GM10248 (cell line): ENCODE results near the gene CFAP299.
A peak's percentile ranks its signal among the peaks of the same experiment; 100 is the strongest.

Experiments used
- CTCF ChIA-PET: fragments of 300-600 bp; sonication (Branson Sonifier 250); formaldehyde crosslinking; extraction: SDS; loops from one replicate; lab custom pipeline; 2021; ENCODE audit warnings: antibody characterized with exemption; lab: Yijun Ruan, JAX
- POLR2A ChIA-PET: fragments of 350-650 bp; sonication (Branson Sonifier 250); formaldehyde crosslinking; extraction: SDS; loops from one replicate; lab custom pipeline; 2020; ENCODE audit warnings: antibody characterized with exemption; lab: Yijun Ruan, JAX
- DNase-seq: peaks from one replicate; pipeline ENCODE4 v3.0.0; 2012; ENCODE audit errors: extremely low spot score
- CTCF ChIP-seq: IDR thresholded peaks from 2 replicates; pipeline ENCODE4 v1.5.1; 2012; ENCODE audit warnings: mild to moderate bottlenecking, low read depth; ENCODE audit errors: extremely low read depth, missing control alignments, control extremely low read depth

CFAP299 gene

DNA sequence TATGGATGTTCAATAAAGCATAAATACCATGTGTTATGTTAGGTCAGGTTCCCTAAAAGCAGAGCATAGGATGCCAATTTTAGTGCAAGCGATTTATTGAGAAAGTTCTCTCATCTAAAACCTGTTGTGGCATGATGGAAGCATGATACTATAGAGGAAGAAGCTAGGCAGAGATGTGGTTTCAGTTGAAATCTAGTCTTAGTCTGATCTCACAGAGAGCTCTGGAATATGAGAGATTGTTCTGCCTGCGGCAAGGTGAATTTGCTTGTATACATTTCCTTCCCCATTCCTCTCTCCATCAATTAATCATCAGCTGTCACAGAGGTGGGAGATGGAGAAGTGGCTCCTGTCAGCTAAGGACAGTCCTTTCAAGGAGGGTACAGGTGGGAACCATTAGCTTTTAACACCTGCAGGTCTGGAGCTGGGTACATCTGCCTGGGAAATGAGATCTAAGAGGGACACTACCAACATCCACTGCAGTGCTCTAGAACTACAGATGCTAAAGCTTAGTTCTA is 252.4 kb downstream of the CFAP299 start:
- ChIA-PET POLR2A (no interaction called here), CTCF (interaction anchor here (1.6 kb wide), 1 partner anchor 8 kb away, joined by 6 read pairs; no protein-coding TSS in a partner anchor)
- no peak for DNase-seq
- TF ChIP-seq CTCF: no peak

GRCh38 chr4:80592950-80593349 is 257.4 kb downstream of the CFAP299 start:
- POLR2A ChIA-PET: no interaction called here
- peak; percentile 11 for DNase-seq
- TF ChIP-seq CTCF: no peak
- CTCF ChIA-PET: no interaction called here

DNA sequence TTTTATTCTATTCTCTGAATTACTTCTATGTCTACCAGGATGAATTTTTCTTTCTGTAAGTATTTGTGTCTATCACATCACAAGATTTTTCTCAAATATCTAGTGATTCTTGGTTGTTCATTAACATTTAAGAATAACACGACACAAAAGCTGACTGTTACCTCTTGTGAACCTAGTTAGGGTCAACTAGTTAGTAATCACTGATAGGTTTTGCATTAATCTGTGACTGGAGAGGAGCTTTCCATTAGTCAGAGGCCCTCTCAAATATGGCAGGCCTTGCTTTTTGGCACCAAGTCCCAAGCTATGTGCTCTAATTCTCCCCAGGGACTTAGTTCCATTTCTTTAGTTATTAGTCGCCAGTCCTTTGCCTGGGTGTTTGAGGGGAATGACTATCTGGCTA is 259.2 kb downstream of the CFAP299 start:
- DNase-seq: no peak
- ChIA-PET CTCF (interaction anchor here (1.6 kb wide), 1 partner anchor 20 kb away, joined by 3 read pairs; no protein-coding TSS in a partner anchor), POLR2A (no interaction called here)
- TF ChIP-seq CTCF: no peak

DNA sequence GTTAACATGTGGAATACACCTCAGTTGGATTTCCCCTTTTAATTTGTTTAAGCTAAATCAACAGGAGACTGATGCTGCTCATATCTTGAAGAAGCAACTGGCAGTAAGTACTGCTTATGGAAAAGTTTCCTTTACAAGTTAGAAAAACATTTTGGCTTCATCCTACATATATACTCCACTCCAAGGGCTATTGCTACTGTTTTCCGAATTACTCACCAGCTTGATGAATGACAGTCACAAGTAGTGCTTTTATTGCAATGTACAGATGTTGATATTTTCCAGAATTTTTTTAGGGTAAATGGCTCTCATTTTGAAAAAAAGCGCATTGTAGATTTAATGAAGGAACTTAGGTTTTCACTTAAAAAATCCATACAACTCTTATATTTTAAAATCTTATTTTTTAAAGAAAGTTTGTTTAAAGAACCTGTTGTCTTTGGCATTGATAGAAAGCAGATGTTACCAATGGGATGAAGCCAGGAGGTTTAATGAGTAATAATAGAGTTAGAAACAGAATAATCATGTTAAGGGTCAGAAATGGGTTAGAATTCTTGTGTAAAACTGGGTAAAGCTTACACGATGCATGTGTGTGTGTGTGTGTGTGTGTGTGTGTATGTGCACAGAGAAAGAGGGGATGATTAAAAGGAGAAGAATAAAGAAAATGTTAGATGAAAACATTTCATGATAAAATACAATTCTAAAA is 272.9 kb downstream of the CFAP299 start:
- ChIA-PET CTCF (interaction anchor here (1.4 kb wide), 1 partner anchor 382 kb away, joined by 4 read pairs; no protein-coding TSS in a partner anchor), POLR2A (no interaction called here)
- DNase-seq: no peak
- TF ChIP-seq CTCF: no peak

- DNase-seq: no peak
- TF ChIP-seq CTCF: no peak
- ChIA-PET POLR2A (no interaction called here), CTCF (interaction anchor here (0.8 to 1.9 kb wide), 2 partner anchors 11 to 19 kb away, joined by 3 to 7 read pairs; no protein-coding TSS in a partner anchor)
Measured at GRCh38 chr4:80610199-80610598, 274.7 kb downstream of the CFAP299 start.

DNA sequence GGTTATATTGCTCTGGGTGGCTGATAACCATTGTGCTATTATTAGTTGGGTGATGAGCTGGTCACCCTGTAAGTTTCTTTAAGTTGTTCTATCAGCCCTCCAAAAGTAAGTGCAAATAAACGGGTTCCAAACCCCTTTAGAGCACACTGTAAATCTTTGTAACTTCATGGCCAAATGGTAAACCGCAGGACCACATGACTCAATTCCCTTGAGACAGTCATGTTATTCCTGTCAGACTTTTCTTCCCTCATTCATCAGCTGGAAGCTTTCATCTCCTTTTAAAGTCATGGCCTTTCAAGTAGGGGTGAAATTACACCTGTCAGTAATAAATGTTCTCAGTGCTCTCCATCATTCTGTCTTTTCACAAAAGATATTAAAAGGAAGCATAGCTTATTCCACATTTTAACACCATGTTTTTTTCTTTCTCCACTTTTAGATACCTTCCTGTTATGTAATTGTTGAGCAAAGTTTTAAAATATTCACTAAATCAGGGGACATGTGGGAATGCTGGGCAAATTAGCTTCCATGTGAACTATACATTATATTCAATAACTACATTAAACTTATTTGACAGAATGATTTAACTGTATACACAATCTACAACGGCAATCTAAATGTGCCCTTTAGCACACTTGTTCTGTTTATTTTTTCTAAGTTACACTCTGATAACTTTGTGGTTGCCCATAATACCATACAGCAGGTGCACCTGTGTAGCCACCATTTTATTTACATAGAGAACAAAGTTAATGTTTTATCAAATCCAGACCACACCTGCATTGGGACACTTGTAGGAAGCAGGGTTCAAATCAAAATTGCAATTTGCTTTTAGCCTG is 275.5 kb downstream of the CFAP299 start:
- POLR2A ChIA-PET: no interaction called here

More for the DNA sequence above, 275.5 kb downstream of the CFAP299 start:
- CTCF ChIA-PET: interaction anchor here (0.8 to 1.9 kb wide), 2 partner anchors 12 to 18 kb away, joined by 3 to 7 read pairs; no protein-coding TSS in a partner anchor
- DNase-seq: peak; percentile 6
- TF ChIP-seq CTCF: no peak
